Right lobe of liver (tissue), 6 donors: ENCODE results near the gene FADD. TPM values are rescaled to one million over a fixed set of nuclear protein-coding genes. Genes with fewer than 3 reads are reported as not detected.

Source experiments
- ATAC-seq, 4 donors: fragments of 200-7000 bp; cut with Tn5 transposase; one replicate each; pipeline ENCODE4 v1.9.1; 2020; ENCODE audit warnings: mild to moderate bottlenecking in 4 of 4, moderate library complexity in 4 of 4
- DNase-seq, 3 donors: peaks; one replicate each; pipeline ENCODE4 v3.0.0-alpha.2; 2020
- H3K27ac ChIP-seq, 3 donors: fragments of 200-600 bp; one replicate each; pipeline ENCODE4 v1.8.0; 2022
- H3K27me3 ChIP-seq, 2 donors: fragments of 200-600 bp; one replicate each; pipeline ENCODE4 v1.8.0; 2022
- H3K36me3 ChIP-seq, 4 donors: fragments of 200-600 bp; sonication (generic) in 1 of 4; one replicate each; pipeline versions ENCODE4 v1.5.1 to v1.8.0; 2017 to 2022; ENCODE audit warnings: control low read depth in 1 of 4
- H3K4me1 ChIP-seq, 4 donors: fragments of 200-600 bp; sonication (generic) in 1 of 4; one replicate each; pipeline versions ENCODE4 v1.5.1 to v1.8.0; 2017 to 2022; ENCODE audit warnings: control low read depth in 1 of 4
- H3K4me3 ChIP-seq, 3 donors: fragments of 200-600 bp; one replicate each; pipeline ENCODE4 v1.8.0; 2022
- H3K9me3 ChIP-seq, 4 donors: fragments of 200-600 bp; sonication (generic) in 1 of 4; one replicate each; pipeline versions ENCODE4 v1.5.1 to v1.8.0; 2017 to 2022; ENCODE audit warnings: control low read depth in 1 of 4
- POLR2A ChIP-seq: fragments of 450-650 bp; IDR thresholded peaks from one replicate; pipeline ENCODE4 v1.6.1; 2017; ENCODE audit warnings: antibody characterized with exemption, mild to moderate bottlenecking
- WGBS: methylation state at CpG from one replicate; pipeline ENCODE4 v1.1.6; 2018; ENCODE audit warnings: low coverage, low lambda C conversion rate; ENCODE audit not compliant: insufficient coverage; ENCODE audit errors: missing lambda C conversion rate; 5-methylcytosine and 5-hydroxymethylcytosine counted together
- intact Hi-C, 2 donors: fragments of 100-400 bp; cut with DNase I; formaldehyde crosslinking; loops; one replicate each; pipeline versions ENCODE4 v1.11.2 to v1.14.1; 2022
- total RNA-seq, 6 experiments: library from RNA; depleted of rRNA in 2 of 6; stranded (reverse); fragments of >200 nt in 2 of 6; fragmentation: NEBNext Ultra II Directional in 3 of 6; extraction: Animal tissue kit (Norgen Biotek cat#: 25700) in 3 of 6; gene quantifications; one replicate each; pipeline versions ENCODE4 v1.1.0 to v1.2.4, GENCODE V29; 2016 to 2023
- TF ChIP-seq, protein P1 (sequence below), 4 donors: fragments of 200-600 bp in 3 of 4; fragments of 450-650 bp in 1 of 4; IDR thresholded peaks; one replicate each; pipeline versions ENCODE4 v1.5.1 to v1.8.0; 2016 to 2022; ENCODE audit warnings: antibody characterized with exemption in 4 of 4, mild to moderate bottlenecking in 2 of 4
- donor health status: DM: no; HTN: yes; CAD: no.
- donor health status: DM: no; HTN: no; CAD: no.
- donor health status: DM: no; HTN: no; CAD: no.
- donor health status: DM: no; HTN: yes; CAD: no.
- donor health status: DM: no; HTN: yes; CAD: no.

The FADD gene
- total RNA-seq, 6 experiments from 2014 or later: 8.8 to 17.5 (median 10.6) TPM

DNA sequence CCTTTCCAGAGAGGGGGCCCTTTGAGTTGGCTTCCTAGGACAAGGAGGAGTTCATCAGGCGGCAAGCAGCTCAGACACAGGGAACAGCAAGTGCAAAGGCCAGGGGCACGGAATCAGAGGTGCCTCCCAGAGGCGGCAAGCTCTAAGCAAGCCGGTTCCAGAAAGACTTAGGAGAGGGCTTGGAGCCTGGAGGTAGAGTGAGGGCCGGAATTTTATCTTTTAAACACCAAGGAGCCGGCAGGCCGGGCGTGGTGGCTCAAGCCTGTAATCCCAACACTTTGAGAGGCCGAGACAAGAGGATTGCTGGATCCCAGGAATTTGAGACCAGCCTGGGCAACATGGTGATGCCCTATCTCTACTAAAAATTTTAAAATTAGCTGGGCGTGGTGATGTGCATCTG lies 26.6 kb downstream of the FADD start:
- TF ChIP-seq, protein P1, sequence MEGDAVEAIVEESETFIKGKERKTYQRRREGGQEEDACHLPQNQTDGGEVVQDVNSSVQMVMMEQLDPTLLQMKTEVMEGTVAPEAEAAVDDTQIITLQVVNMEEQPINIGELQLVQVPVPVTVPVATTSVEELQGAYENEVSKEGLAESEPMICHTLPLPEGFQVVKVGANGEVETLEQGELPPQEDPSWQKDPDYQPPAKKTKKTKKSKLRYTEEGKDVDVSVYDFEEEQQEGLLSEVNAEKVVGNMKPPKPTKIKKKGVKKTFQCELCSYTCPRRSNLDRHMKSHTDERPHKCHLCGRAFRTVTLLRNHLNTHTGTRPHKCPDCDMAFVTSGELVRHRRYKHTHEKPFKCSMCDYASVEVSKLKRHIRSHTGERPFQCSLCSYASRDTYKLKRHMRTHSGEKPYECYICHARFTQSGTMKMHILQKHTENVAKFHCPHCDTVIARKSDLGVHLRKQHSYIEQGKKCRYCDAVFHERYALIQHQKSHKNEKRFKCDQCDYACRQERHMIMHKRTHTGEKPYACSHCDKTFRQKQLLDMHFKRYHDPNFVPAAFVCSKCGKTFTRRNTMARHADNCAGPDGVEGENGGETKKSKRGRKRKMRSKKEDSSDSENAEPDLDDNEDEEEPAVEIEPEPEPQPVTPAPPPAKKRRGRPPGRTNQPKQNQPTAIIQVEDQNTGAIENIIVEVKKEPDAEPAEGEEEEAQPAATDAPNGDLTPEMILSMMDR (IDR thresholded peaks at IDR 0.05): no peak
- TF ChIP-seq POLR2A: no peak
- 79% methylated on average over 2 of the region's 10 CpGs for WGBS
- ATAC-seq: no peak

DNA sequence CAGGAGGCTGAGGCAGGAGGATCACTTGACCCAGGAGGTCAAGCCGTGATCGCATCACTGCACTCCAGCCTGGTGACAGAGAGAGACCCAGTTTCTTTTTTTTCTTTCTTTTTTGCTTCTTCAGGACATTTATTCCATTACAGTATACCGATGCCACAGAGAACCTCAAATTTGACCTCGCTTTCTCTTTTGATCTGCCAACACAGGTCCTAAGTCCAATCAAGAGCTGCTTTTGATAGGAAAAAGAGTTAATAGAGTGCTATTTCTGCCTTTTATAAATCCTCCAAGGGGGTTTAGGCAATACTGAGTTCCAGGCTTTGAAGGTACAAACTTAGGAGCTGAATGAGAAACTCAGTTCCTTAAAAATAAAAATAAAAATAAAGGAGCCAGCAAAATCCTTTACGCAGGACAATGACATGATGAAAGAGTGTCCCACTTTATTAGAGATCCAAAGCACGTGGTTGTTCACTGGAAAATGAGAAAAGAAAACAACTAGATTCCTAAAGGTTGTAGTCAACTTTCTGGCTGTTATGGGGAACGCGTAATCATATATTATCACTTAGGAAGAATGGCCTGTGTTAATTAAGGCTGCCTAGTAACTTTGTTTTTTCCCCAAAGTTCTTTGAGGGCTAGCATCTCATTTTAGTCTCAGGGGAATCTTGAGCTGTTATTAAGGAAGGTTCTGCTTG lies 27.2 kb downstream of the FADD start:
- Histone ChIP-seq H3K4me1 (no peaks in the 10 kb centered on the region), H3K27me3 (no peaks in the 10 kb centered on the region), H3K27ac (peak overlapping the region in 1 of 3 donors; percentile 14), H3K4me3 (no peak overlapping the region), H3K9me3 (no peaks in the 10 kb centered on the region), H3K36me3 (no peaks in the 10 kb centered on the region)
- ATAC-seq: peak; percentile 39 to 73 (median 68)
- TF ChIP-seq POLR2A: no peak
- TF ChIP-seq, protein P1 (IDR thresholded peaks at IDR 0.05): no peak
- WGBS: 33% methylated on average over 6 of the region's 8 CpGs
- intact Hi-C loops: no loop called here
- no peak for DNase-seq

More for the DNA sequence above, 26.6 kb downstream of the FADD start:
- intact Hi-C loops: no loop called here
- Histone ChIP-seq H3K4me3 (no peak overlapping the region), H3K27me3 (no peaks in the 10 kb centered on the region), H3K27ac (no peak overlapping the region), H3K4me1 (no peaks in the 10 kb centered on the region), H3K36me3 (no peaks in the 10 kb centered on the region), H3K9me3 (no peaks in the 10 kb centered on the region)
- DNase-seq: peak in 1 of 3 donors; percentile 28

DNA sequence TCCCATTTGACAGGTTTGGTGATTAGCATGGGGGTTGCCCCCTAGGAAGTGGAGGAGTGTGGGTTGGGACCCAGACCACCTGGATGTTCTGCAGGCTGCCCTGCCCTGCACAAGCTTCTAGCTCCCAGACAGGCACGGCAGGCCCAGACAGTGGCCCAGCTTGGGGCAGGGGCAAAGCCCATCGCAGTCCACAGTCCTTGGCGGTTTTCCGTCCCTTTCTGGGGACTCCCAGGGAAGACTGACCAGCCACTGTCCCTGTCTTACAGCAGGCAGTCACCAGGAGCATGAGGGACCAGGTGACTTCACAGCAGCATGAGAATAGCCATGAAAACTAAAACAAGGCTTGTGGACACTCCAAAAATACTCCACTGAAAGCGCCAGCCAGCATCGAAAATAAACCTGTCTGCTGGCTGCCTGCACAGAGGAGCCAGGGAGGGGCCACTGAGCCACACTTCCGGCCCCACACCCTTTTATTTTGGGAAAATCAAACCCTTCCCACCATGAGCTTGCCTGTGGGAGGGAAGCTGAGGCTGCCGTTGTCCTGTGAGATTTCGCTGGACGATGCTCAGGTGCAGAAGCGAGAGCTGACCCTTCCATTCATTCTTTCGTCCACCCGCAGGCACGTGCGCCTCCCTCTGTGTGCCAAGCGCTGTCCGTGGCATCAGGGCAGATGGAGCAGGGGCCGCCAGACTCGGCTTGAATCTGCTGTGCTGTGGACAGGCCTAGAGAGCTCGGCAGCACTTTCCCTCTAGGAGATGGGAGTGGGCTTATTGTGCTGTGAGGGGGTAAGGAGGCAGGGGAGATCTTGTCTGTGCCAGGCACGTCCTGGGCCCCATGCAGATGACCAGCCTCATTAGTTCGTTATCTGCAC lies 28.0 kb downstream of the FADD start:
- no peak for DNase-seq
- intact Hi-C loops: no loop called here
- TF ChIP-seq, protein P1 (IDR thresholded peaks at IDR 0.05): no peak
- TF ChIP-seq POLR2A: no peak
- Histone ChIP-seq H3K27me3 (no peaks in the 10 kb centered on the region), H3K9me3 (no peaks in the 10 kb centered on the region), H3K4me3 (no peak overlapping the region), H3K27ac (no peak overlapping the region), H3K36me3 (no peaks in the 10 kb centered on the region), H3K4me1 (no peaks in the 10 kb centered on the region)
- no CpG with 5 or more reads among the region's 22 CpGs for WGBS
- peak in 2 of 4 donors; percentile 15 to 24 for ATAC-seq

DNA sequence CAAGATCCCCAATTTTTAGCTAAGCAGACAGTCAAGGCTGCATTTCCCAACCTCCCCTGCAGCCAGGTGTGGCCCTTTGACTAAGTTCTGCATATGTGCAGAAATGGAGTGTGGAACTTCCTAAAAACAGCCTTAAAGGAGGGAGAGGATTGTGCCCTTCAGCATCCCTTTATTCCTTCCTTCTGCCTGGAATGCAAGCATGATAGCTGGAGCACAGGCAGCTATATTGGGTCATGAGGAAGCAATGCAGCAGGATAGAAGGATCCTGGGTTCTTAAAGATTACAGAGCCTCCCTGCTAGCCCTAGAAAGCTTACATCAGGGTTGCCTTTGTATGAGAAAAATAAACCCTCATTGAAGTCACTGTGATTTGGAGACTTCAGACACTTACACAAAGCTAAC lies 29.9 kb downstream of the FADD start:
- H3K36me3 ChIP-seq: no peaks in the 10 kb centered on the region
- no peaks in the 10 kb centered on the region for H3K27me3 ChIP-seq
- H3K4me1 ChIP-seq: no peaks in the 10 kb centered on the region
- intact Hi-C loops: no loop called here
- ATAC-seq (no peak), DNase-seq (no peak)
- no peak overlapping the region for H3K4me3 ChIP-seq
- TF ChIP-seq, protein P1 (IDR thresholded peaks at IDR 0.05): no peak
- no peak for TF ChIP-seq POLR2A
- H3K27ac ChIP-seq: no peak overlapping the region
- no peaks in the 10 kb centered on the region for H3K9me3 ChIP-seq
